Sciatic nerve (tissue), 2 donors: Measurements from ENCODE around the gene RUSC2. TPM values are rescaled to one million over a fixed set of nuclear protein-coding genes. Genes with fewer than 3 reads are reported as not detected.
"Not testable (repeated sequence)": the region's sequence is repeated elsewhere in the genome, so short reads cannot be mapped to it uniquely, and the experiment has no call there.

Experiments
- ATAC-seq: fragments of 200-7000 bp; cut with Tn5 transposase; one replicate; pipeline ENCODE4 v1.9.1; 2020; ENCODE audit warnings: mild to moderate bottlenecking, moderate library complexity
- DNase-seq: peaks from one replicate; pipeline ENCODE4 v3.0.0-alpha.2; 2020; ENCODE audit warnings: low spot score
- intact Hi-C: fragments of 100-400 bp; cut with DNase I; formaldehyde crosslinking; loops from one replicate; pipeline ENCODE4 v1.14.2; 2022
- total RNA-seq: library from RNA; stranded (reverse); fragmentation: NEBNext Ultra II Directional; extraction: Animal tissue kit (Norgen Biotek cat#: 25700); gene quantifications from one replicate; pipeline ENCODE4 v1.2.1, GENCODE V29; 2021
- donor health status: DM: no; HTN: no; CAD: no.
- donor health status: DM: no; HTN: no; CAD: no.

The RUSC2 gene
- total RNA-seq = 45.7 TPM

GRCh38 chr9:35489313-35490154 lies at the start of gene RUSC2:
RUSC2 (plus strand) TSS chr9:35490111; CDS start chr9:35546522, 56,411 bp downstream.
- intact Hi-C loops = no loop called here
- peak; percentile 85 for ATAC-seq
- peak; percentile 89 for DNase-seq

- no peak for DNase-seq
- intact Hi-C loops = no loop called here
- ATAC-seq = no peak
Observed at GRCh38 chr9:35446012-35446411, 43.9 kb upstream of the RUSC2 start.

GRCh38 chr9:35448496-35448895 lies 41.4 kb upstream of the RUSC2 start:
- ATAC-seq (no peak), DNase-seq (no peak)
- intact Hi-C loops = no loop called here

GRCh38 chr9:35452481-35452880 lies 37.4 kb upstream of the RUSC2 start:
- intact Hi-C loops = no loop called here
- no peak for DNase-seq
- ATAC-seq = no peak

- no peak for DNase-seq
Observed at GRCh38 chr9:35453786-35454185, 36.1 kb upstream of the RUSC2 start.

GRCh38 chr9:35464141-35465025 lies 25.5 kb upstream of the RUSC2 start:
- DNase-seq = no peak
- intact Hi-C loops = no loop called here
- ATAC-seq = no peak

More at GRCh38 chr9:35453786-35454185, 36.1 kb upstream of the RUSC2 start:
- ATAC-seq = no peak
- intact Hi-C loops = no loop called here

- ATAC-seq = no peak
- DNase-seq = no peak
- intact Hi-C loops = no loop called here
Observed at GRCh38 chr9:35470340-35470739, 19.6 kb upstream of the RUSC2 start.

- ATAC-seq = peak; percentile 95
- intact Hi-C loops = no loop called here
- no peak for DNase-seq
Observed at GRCh38 chr9:35470894-35471293, 19.0 kb upstream of the RUSC2 start.

- intact Hi-C loops = loop anchor here (5.0 kb wide), 1 partner anchor 359 kb away; the partner anchor contains the start of gene ATOSB
- ATAC-seq (no peak), DNase-seq (no peak)
Observed at GRCh38 chr9:35476596-35476995, 13.3 kb upstream of the RUSC2 start.

- peak; percentile 95 for ATAC-seq
- not testable (repeated sequence) for DNase-seq
- intact Hi-C loops = loop anchor here (5.0 kb wide), 1 partner anchor 360 kb away; the partner anchor contains the start of gene ATOSB
Observed at GRCh38 chr9:35477211-35477855, 12.6 kb upstream of the RUSC2 start.

- DNase-seq (no peak), ATAC-seq (no peak)
- intact Hi-C loops = loop anchor here (5.0 kb wide), 1 partner anchor 362 kb away; the partner anchor contains the start of gene ATOSB
Observed at GRCh38 chr9:35478871-35479270, 11.0 kb upstream of the RUSC2 start.

GRCh38 chr9:35481347-35481975 lies 8.4 kb upstream of the RUSC2 start:
- DNase-seq = no peak
- ATAC-seq = peak; percentile 70
- intact Hi-C loops = loop anchor here (5.0 kb wide), 1 partner anchor 76 kb away; no protein-coding TSS in a partner anchor

- intact Hi-C loops = loop anchor here (5.0 kb wide), 1 partner anchor 75 kb away; no protein-coding TSS in a partner anchor
- no peak for ATAC-seq
- DNase-seq = no peak
Observed at GRCh38 chr9:35482071-35482470, 7.8 kb upstream of the RUSC2 start.

- DNase-seq (no peak), ATAC-seq (no peak)
- intact Hi-C loops = loop anchor here (5.0 kb wide), 1 partner anchor 73 kb away; no protein-coding TSS in a partner anchor
Observed at GRCh38 chr9:35484406-35484805, 5.5 kb upstream of the RUSC2 start.

GRCh38 chr9:35487081-35487480 lies 2.8 kb upstream of the RUSC2 start:
- no peak for ATAC-seq
- intact Hi-C loops = no loop called here

GRCh38 chr9:35488021-35488420 lies 1.9 kb upstream of the RUSC2 start:
- no peak for ATAC-seq
- DNase-seq = no peak
- intact Hi-C loops = no loop called here

More at GRCh38 chr9:35487081-35487480, 2.8 kb upstream of the RUSC2 start:
- no peak for DNase-seq

- ATAC-seq = no peak
- no peak for DNase-seq
- intact Hi-C loops = no loop called here
Observed at GRCh38 chr9:35488566-35489312, 1.2 kb upstream of the RUSC2 start.
